ENCODE results near the gene EML4. TPM values are rescaled to one million over a fixed set of nuclear protein-coding genes. Genes with fewer than 3 reads are reported as not detected.
"Not testable (repeated sequence)": the region's sequence is repeated elsewhere in the genome, so short reads cannot be mapped to it uniquely, and the experiment has no call there.

Gene EML4
- polyA plus RNA-seq, 3 donors: 101 to 127 (median 123) TPM

GRCh38 chr2:42164971-42165370 is 4.2 kb upstream of the EML4 start:
- no peak for DNase-seq (ENCODE audit: extremely low read depth in 1 of 11, low read depth in 9 of 11, low spot score in 4 of 11)

- DNase-seq (ENCODE audit: extremely low read depth in 1 of 11, low read depth in 9 of 11, low spot score in 4 of 11): no peak
Measured at GRCh38 chr2:42167458-42167857, 1.7 kb upstream of the EML4 start.

GRCh38 chr2:42168459-42169099 is 574 bp upstream of the EML4 start:
- DNase-seq (ENCODE audit: extremely low read depth in 1 of 11, low read depth in 9 of 11, low spot score in 4 of 11): no peak

GRCh38 chr2:42169874-42170521 is 845 bp downstream of the EML4 start:
- DNase-seq (ENCODE audit: extremely low read depth in 1 of 11, low read depth in 9 of 11, low spot score in 4 of 11): peak in 1 of 11 donors; percentile 47

- DNase-seq (ENCODE audit: extremely low read depth in 1 of 11, low read depth in 9 of 11, low spot score in 4 of 11): no peak
Measured at GRCh38 chr2:42170619-42171395, 1.7 kb downstream of the EML4 start.

GRCh38 chr2:42171396-42171980 is 2.3 kb downstream of the EML4 start:
- no peak for DNase-seq (ENCODE audit: extremely low read depth in 1 of 11, low read depth in 9 of 11, low spot score in 4 of 11)

GRCh38 chr2:42172020-42172419 is 2.9 kb downstream of the EML4 start:
- DNase-seq (ENCODE audit: extremely low read depth in 1 of 11, low read depth in 9 of 11, low spot score in 4 of 11): no peak

- DNase-seq (ENCODE audit: extremely low read depth in 1 of 11, low read depth in 9 of 11, low spot score in 4 of 11): no peak
Measured at GRCh38 chr2:42172566-42172965, 3.4 kb downstream of the EML4 start.

GRCh38 chr2:42173467-42173866 is 4.3 kb downstream of the EML4 start:
- DNase-seq (ENCODE audit: extremely low read depth in 1 of 11, low read depth in 9 of 11, low spot score in 4 of 11): not testable (repeated sequence)

- DNase-seq (ENCODE audit: extremely low read depth in 1 of 11, low read depth in 9 of 11, low spot score in 4 of 11): no peak
Measured at GRCh38 chr2:42176992-42177738, 8.0 kb downstream of the EML4 start.

GRCh38 chr2:42178335-42178734 is 9.2 kb downstream of the EML4 start:
- DNase-seq (ENCODE audit: extremely low read depth in 1 of 11, low read depth in 9 of 11, low spot score in 4 of 11): no peak

- DNase-seq (ENCODE audit: extremely low read depth in 1 of 11, low read depth in 9 of 11, low spot score in 4 of 11): no peak
Measured at GRCh38 chr2:42180300-42180699, 11.1 kb downstream of the EML4 start.

GRCh38 chr2:42182654-42183308 is 13.6 kb downstream of the EML4 start:
- no peak for DNase-seq (ENCODE audit: extremely low read depth in 1 of 11, low read depth in 9 of 11, low spot score in 4 of 11)

- no peak for DNase-seq (ENCODE audit: extremely low read depth in 1 of 11, low read depth in 9 of 11, low spot score in 4 of 11)
Measured at GRCh38 chr2:42183775-42184174, 14.6 kb downstream of the EML4 start.

- no peak for DNase-seq (ENCODE audit: extremely low read depth in 1 of 11, low read depth in 9 of 11, low spot score in 4 of 11)
Measured at GRCh38 chr2:42184346-42184745, 15.2 kb downstream of the EML4 start.

GRCh38 chr2:42185220-42185921 is 16.2 kb downstream of the EML4 start:
- DNase-seq (ENCODE audit: extremely low read depth in 1 of 11, low read depth in 9 of 11, low spot score in 4 of 11): no peak

GRCh38 chr2:42186366-42186765 is 17.2 kb downstream of the EML4 start:
- no peak for DNase-seq (ENCODE audit: extremely low read depth in 1 of 11, low read depth in 9 of 11, low spot score in 4 of 11)

- no peak for DNase-seq (ENCODE audit: extremely low read depth in 1 of 11, low read depth in 9 of 11, low spot score in 4 of 11)
Measured at GRCh38 chr2:42186945-42187632, 17.9 kb downstream of the EML4 start.

All from renal cortex interstitium (tissue), 11 donors.